WTC11 (cell line): ENCODE data around the gene TUBB2B. TPM values are rescaled to one million over a fixed set of nuclear protein-coding genes. Genes with fewer than 3 reads are reported as not detected.

ENCODE experiments used
- ATAC-seq: fragments of 200-7000 bp; cut with Tn5 transposase; 2 replicates; pipeline ENCODE4 v1.10.0; 2021; ENCODE audit warnings: mild to moderate bottlenecking, moderate library complexity
- CTCF ChIA-PET: fragments of 300-600 bp; sonication (Branson Sonifier 250); formaldehyde crosslinking; loops from one replicate; lab custom pipeline; 2021; ENCODE audit warnings: antibody characterized with exemption; lab: Charles Lee
- POLR2A ChIA-PET: fragments of 350-600 bp; sonication (Branson Sonifier 250); formaldehyde crosslinking; loops from one replicate; lab custom pipeline; 2021; ENCODE audit warnings: antibody characterized with exemption; lab: Charles Lee
- DNase-seq: peaks from one replicate; pipeline ENCODE4 v3.0.0; 2021; ENCODE audit warnings: low spot score
- H3K27ac Mint-ChIP-seq: 2 replicates; pipeline ENCODE4 v1.8.0; 2021; ENCODE audit warnings: mixed read lengths
- H3K27me3 Mint-ChIP-seq: 2 replicates; pipeline ENCODE4 v1.8.0; 2021; ENCODE audit warnings: low read depth, mild to moderate bottlenecking, moderate library complexity, mixed read lengths
- H3K36me3 Mint-ChIP-seq: 2 replicates; pipeline ENCODE4 v1.8.0; 2021; ENCODE audit warnings: mixed read lengths
- H3K4me1 Mint-ChIP-seq: 2 replicates; pipeline ENCODE4 v1.8.0; 2022; ENCODE audit warnings: mixed read lengths
- H3K4me3 Mint-ChIP-seq: 2 replicates; pipeline ENCODE4 v1.8.0; 2021; ENCODE audit warnings: mild to moderate bottlenecking, moderate library complexity, mixed read lengths
- H3K9me3 Mint-ChIP-seq: 2 replicates; pipeline ENCODE4 v1.8.0; 2021; ENCODE audit warnings: mixed read lengths
- AFF4 ChIP-seq: sonication (generic); formaldehyde crosslinking; IDR thresholded peaks from 2 replicates; pipeline ENCODE4 v1.8.1; 2023; ENCODE audit warnings: mild to moderate bottlenecking, missing genetic modification reagents, borderline replicate concordance
- CDX4 ChIP-seq: fragments of 250-450 bp; sonication (Bioruptor Pico); IDR thresholded peaks from 2 replicates; pipeline ENCODE4 v1.9.0; 2021; ENCODE audit warnings: moderate library complexity, mild to moderate bottlenecking, inconsistent platforms, borderline replicate concordance
- JAZF1 ChIP-seq: fragments of 250-450 bp; sonication (Bioruptor Pico); IDR thresholded peaks from 2 replicates; pipeline ENCODE4 v1.9.0; 2021; ENCODE audit warnings: moderate library complexity, mild to moderate bottlenecking, inconsistent platforms
- KAT7 ChIP-seq: sonication (generic); formaldehyde crosslinking; IDR thresholded peaks from 2 replicates; pipeline ENCODE4 v1.8.1; 2023; ENCODE audit warnings: missing genetic modification reagents, mild to moderate bottlenecking, borderline replicate concordance
- NR2C2 ChIP-seq: sonication (generic); formaldehyde crosslinking; IDR thresholded peaks from 2 replicates; pipeline ENCODE4 v1.8.0; 2022; ENCODE audit warnings: mild to moderate bottlenecking, missing genetic modification reagents
- PRDM15 ChIP-seq: sonication (generic); formaldehyde crosslinking; IDR thresholded peaks from 2 replicates; pipeline ENCODE4 v1.8.0; 2022; ENCODE audit warnings: missing genetic modification reagents
- PRRX2 ChIP-seq: fragments of 250-450 bp; sonication (Bioruptor Pico); IDR thresholded peaks from 2 replicates; pipeline ENCODE4 v1.8.0; 2021; ENCODE audit warnings: mild to moderate bottlenecking
- TEAD4 ChIP-seq: sonication (generic); formaldehyde crosslinking; IDR thresholded peaks from 2 replicates; pipeline ENCODE4 v1.8.0; 2022; ENCODE audit warnings: mild to moderate bottlenecking, missing genetic modification reagents
- ZNF121 ChIP-seq: sonication (generic); formaldehyde crosslinking; IDR thresholded peaks from 2 replicates; pipeline ENCODE4 v1.8.0; 2023; ENCODE audit warnings: missing genetic modification reagents
- ZNF138 ChIP-seq: sonication (generic); formaldehyde crosslinking; conservative IDR thresholded peaks from 2 replicates; pipeline ENCODE4 v1.8.1; 2022; ENCODE audit warnings: mild to moderate bottlenecking, moderate library complexity, missing genetic modification reagents
- ZNF281 ChIP-seq: sonication (generic); formaldehyde crosslinking; IDR thresholded peaks from 2 replicates; pipeline ENCODE4 v1.8.0; 2023; ENCODE audit warnings: mild to moderate bottlenecking, missing genetic modification reagents
- total RNA-seq: library from RNA; stranded (reverse); gene quantifications from 3 replicates; pipeline ENCODE4 v1.2.3, GENCODE V29; 2021
- TF ChIP-seq, protein P1 (sequence below): sonication (generic); formaldehyde crosslinking; IDR thresholded peaks from 2 replicates; pipeline ENCODE4 v1.8.1; 2022; ENCODE audit warnings: missing genetic modification reagents, borderline replicate concordance
- TF ChIP-seq, protein P2 (sequence below): sonication (generic); formaldehyde crosslinking; IDR thresholded peaks from 2 replicates; pipeline ENCODE4 v1.8.1; 2023; ENCODE audit warnings: mild to moderate bottlenecking, missing genetic modification reagents
- TF ChIP-seq, protein P3 (sequence below): sonication (generic); formaldehyde crosslinking; IDR thresholded peaks from 2 replicates; pipeline ENCODE4 v1.8.1; 2023; ENCODE audit warnings: mild to moderate bottlenecking, missing genetic modification reagents
- TF ChIP-seq, protein P4 (sequence below): fragments of 250-450 bp; sonication (Bioruptor Pico); conservative IDR thresholded peaks from 2 replicates; pipeline ENCODE4 v1.9.0; 2021; ENCODE audit warnings: mild to moderate bottlenecking

TUBB2B gene
- total RNA-seq, 1 experiment from 2014 or later, result 591 TPM

GRCh38 chr6:3208098-3208774 is 19.2 kb downstream of the TUBB2B start:
- peaks cover 30% of the 10 kb centered on the region for H3K4me1 Mint-ChIP-seq
- H3K9me3 Mint-ChIP-seq, result no peaks in the 10 kb centered on the region
- no peaks in the 10 kb centered on the region for H3K27me3 Mint-ChIP-seq
- peak overlapping the region; percentile 80 for H3K27ac Mint-ChIP-seq
- POLR2A ChIA-PET, result interaction anchor here (0.9 to 1.6 kb wide), 8 partner anchors 14 to 51 kb away, joined by 3 to 9 read pairs (median 5); partner anchors contain the start of genes TUBB2A and TUBB2B
- peak overlapping the region; percentile 40 for H3K4me3 Mint-ChIP-seq
- DNase-seq (no peak), ATAC-seq (peak; percentile 27)
- H3K36me3 Mint-ChIP-seq, result no peaks in the 10 kb centered on the region
- CTCF ChIA-PET, result interaction anchor here (0.6 to 3.2 kb wide), 13 partner anchors 14 to 203 kb away, joined by 3 to 23 read pairs (median 4); partner anchors contain the start of gene TUBB2A
- TF ChIP-seq, protein P1, sequence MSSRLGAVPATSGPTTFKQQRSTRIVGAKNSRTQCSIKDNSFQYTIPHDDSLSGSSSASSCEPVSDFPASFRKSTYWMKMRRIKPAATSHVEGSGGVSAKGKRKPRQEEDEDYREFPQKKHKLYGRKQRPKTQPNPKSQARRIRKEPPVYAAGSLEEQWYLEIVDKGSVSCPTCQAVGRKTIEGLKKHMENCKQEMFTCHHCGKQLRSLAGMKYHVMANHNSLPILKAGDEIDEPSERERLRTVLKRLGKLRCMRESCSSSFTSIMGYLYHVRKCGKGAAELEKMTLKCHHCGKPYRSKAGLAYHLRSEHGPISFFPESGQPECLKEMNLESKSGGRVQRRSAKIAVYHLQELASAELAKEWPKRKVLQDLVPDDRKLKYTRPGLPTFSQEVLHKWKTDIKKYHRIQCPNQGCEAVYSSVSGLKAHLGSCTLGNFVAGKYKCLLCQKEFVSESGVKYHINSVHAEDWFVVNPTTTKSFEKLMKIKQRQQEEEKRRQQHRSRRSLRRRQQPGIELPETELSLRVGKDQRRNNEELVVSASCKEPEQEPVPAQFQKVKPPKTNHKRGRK, result no peak
- TF ChIP-seq, protein P2, sequence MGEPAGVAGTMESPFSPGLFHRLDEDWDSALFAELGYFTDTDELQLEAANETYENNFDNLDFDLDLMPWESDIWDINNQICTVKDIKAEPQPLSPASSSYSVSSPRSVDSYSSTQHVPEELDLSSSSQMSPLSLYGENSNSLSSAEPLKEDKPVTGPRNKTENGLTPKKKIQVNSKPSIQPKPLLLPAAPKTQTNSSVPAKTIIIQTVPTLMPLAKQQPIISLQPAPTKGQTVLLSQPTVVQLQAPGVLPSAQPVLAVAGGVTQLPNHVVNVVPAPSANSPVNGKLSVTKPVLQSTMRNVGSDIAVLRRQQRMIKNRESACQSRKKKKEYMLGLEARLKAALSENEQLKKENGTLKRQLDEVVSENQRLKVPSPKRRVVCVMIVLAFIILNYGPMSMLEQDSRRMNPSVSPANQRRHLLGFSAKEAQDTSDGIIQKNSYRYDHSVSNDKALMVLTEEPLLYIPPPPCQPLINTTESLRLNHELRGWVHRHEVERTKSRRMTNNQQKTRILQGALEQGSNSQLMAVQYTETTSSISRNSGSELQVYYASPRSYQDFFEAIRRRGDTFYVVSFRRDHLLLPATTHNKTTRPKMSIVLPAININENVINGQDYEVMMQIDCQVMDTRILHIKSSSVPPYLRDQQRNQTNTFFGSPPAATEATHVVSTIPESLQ (CRISPR knock-in tag), result no peak
- TF ChIP-seq JAZF1 (CRISPR knock-in tag), result no peak
- TF ChIP-seq PRDM15 (CRISPR knock-in tag), result no peak
- no peak for TF ChIP-seq ZNF281 (CRISPR knock-in tag)
- no peak for TF ChIP-seq CDX4 (CRISPR knock-in tag)
- no peak for TF ChIP-seq ZNF121
- no peak for TF ChIP-seq PRRX2 (CRISPR knock-in tag)
- TF ChIP-seq, protein P3, sequence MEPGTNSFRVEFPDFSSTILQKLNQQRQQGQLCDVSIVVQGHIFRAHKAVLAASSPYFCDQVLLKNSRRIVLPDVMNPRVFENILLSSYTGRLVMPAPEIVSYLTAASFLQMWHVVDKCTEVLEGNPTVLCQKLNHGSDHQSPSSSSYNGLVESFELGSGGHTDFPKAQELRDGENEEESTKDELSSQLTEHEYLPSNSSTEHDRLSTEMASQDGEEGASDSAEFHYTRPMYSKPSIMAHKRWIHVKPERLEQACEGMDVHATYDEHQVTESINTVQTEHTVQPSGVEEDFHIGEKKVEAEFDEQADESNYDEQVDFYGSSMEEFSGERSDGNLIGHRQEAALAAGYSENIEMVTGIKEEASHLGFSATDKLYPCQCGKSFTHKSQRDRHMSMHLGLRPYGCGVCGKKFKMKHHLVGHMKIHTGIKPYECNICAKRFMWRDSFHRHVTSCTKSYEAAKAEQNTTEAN (CRISPR knock-in tag), result no peak
- TF ChIP-seq TEAD4 (CRISPR knock-in tag), result no peak
- no peak for TF ChIP-seq KAT7
- TF ChIP-seq AFF4, result no peak
- TF ChIP-seq NR2C2, result no peak
- TF ChIP-seq, protein P4, sequence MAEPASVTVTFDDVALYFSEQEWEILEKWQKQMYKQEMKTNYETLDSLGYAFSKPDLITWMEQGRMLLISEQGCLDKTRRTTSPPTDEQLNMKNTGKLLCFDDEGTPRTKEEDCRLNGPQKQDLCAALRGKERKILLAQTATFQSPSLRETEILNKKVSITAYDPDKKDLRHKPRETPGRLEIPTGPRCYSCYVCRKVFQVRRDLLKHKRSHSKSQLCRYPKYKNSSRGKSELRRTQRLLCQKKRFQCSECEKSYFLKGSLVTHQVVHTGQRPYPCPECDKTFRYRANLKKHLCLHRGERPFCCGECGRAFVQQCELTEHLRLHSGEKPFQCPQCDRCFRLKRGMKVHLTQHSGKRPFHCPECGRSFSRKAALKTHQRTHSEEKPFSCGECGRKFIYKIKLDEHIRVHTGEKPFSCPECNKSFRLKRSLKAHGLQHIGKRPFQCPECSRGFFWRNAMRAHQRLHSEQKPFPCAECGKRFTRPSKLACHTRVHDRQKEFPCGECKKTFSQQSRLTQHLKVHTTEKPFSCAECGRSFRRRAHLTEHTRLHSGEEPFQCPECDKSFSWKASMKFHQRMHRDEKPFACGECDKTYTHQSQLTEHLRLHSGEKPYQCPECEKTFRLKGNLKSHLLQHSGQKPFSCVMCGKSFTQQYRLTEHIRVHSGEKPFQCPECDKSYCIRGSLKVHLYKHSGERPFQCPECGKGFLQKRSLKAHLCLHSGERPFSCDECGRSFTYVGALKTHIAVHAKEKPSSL (CRISPR knock-in tag), result no peak
- TF ChIP-seq ZNF138 (CRISPR knock-in tag), result no peak
